Activated naive CD4-positive, alpha-beta T cell treated with anti-CD3 and anti-CD28 coated beads, Interleukin-2, amount 10 ng/mL, durations not matched to agents 7 days and 5 days (primary cell): ENCODE measurements around the gene THYN1.

Experiments used
- CTCF ChIA-PET: fragments of 350-600 bp; sonication (Branson Sonifier 250); formaldehyde crosslinking; loops from one replicate; lab custom pipeline; 2021; ENCODE audit warnings: antibody characterized with exemption; lab: Charles Lee
- DNase-seq: peaks from one replicate; pipeline ENCODE4 v3.0.0-alpha.2; 2020
- H3K27ac Mint-ChIP-seq: one replicate; pipeline ENCODE4 v1.8.0; 2021; ENCODE audit warnings: mild to moderate bottlenecking, moderate library complexity, mixed read lengths
- H3K27me3 Mint-ChIP-seq: one replicate; pipeline ENCODE4 v1.8.0; 2021; ENCODE audit warnings: mild to moderate bottlenecking, mixed read lengths
- H3K36me3 Mint-ChIP-seq: one replicate; pipeline ENCODE4 v1.8.0; 2021; ENCODE audit warnings: mixed read lengths
- H3K4me1 Mint-ChIP-seq: one replicate; pipeline ENCODE4 v1.8.0; 2021; ENCODE audit warnings: mixed read lengths
- H3K4me3 Mint-ChIP-seq: one replicate; pipeline ENCODE4 v1.8.0; 2021; ENCODE audit warnings: mild to moderate bottlenecking, moderate library complexity, mixed read lengths
- H3K9me3 Mint-ChIP-seq: one replicate; pipeline ENCODE4 v1.8.0; 2021; ENCODE audit warnings: mixed read lengths

The THYN1 gene

GRCh38 chr11:134207538-134208239 is 45.5 kb downstream of the THYN1 start:
- H3K4me3 Mint-ChIP-seq = no peak overlapping the region
- H3K27ac Mint-ChIP-seq = peak overlapping the region; percentile 11
- DNase-seq = peak; percentile 80
- H3K9me3 Mint-ChIP-seq = no peaks in the 10 kb centered on the region
- H3K36me3 Mint-ChIP-seq = peaks cover 78% of the 10 kb centered on the region
- no peaks in the 10 kb centered on the region for H3K27me3 Mint-ChIP-seq
- CTCF ChIA-PET = interaction anchor here (0.6 to 5.2 kb wide), 12 partner anchors 10 to 54 kb away, joined by 3 to 32 read pairs (median 3); partner anchors contain the start of gene VPS26B
- H3K4me1 Mint-ChIP-seq = peaks cover 11% of the 10 kb centered on the region

GRCh38 chr11:134206185-134206584 is 47.0 kb downstream of the THYN1 start:
- no peaks in the 10 kb centered on the region for H3K27me3 Mint-ChIP-seq
- CTCF ChIA-PET = interaction anchor here (2.2 to 5.2 kb wide), 2 partner anchors 39 to 55 kb away, joined by 11 to 32 read pairs; no protein-coding TSS in a partner anchor
- H3K9me3 Mint-ChIP-seq = no peaks in the 10 kb centered on the region
- H3K4me3 Mint-ChIP-seq = no peak overlapping the region
- peaks cover 2% of the 10 kb centered on the region for H3K4me1 Mint-ChIP-seq
- no peak overlapping the region for H3K27ac Mint-ChIP-seq
- DNase-seq = no peak
- H3K36me3 Mint-ChIP-seq = peaks cover 78% of the 10 kb centered on the region

- peaks cover 80% of the 10 kb centered on the region for H3K36me3 Mint-ChIP-seq
- CTCF ChIA-PET = interaction anchor here (2.2 kb wide), 1 partner anchor 56 kb away, joined by 11 read pairs; no protein-coding TSS in a partner anchor
- no peak for DNase-seq
These were observed 47.4 kb downstream of the THYN1 start for GRCh38 chr11:134205729-134206128.

GRCh38 chr11:134202661-134203060 is 50.5 kb downstream of the THYN1 start:
- Mint-ChIP-seq H3K36me3 (peaks cover 82% of the 10 kb centered on the region), H3K27me3 (no peaks in the 10 kb centered on the region), H3K27ac (no peak overlapping the region), H3K4me3 (no peak overlapping the region), H3K9me3 (no peaks in the 10 kb centered on the region), H3K4me1 (peaks cover 2% of the 10 kb centered on the region)
- DNase-seq = no peak
- CTCF ChIA-PET = interaction anchor here (1.1 kb wide), 1 partner anchor 9 kb away, joined by 3 read pairs; no protein-coding TSS in a partner anchor

More at GRCh38 chr11:134205729-134206128, 47.4 kb downstream of the THYN1 start:
- Mint-ChIP-seq H3K4me1 (peaks cover 2% of the 10 kb centered on the region), H3K27me3 (no peaks in the 10 kb centered on the region), H3K27ac (no peak overlapping the region), H3K9me3 (no peaks in the 10 kb centered on the region), H3K4me3 (no peak overlapping the region)

- H3K4me3 Mint-ChIP-seq = no peak overlapping the region
- DNase-seq = no peak
These were observed 52.5 kb downstream of the THYN1 start for GRCh38 chr11:134200688-134201087.

GRCh38 chr11:134199531-134199930 is 53.6 kb downstream of the THYN1 start:
- peaks cover 5% of the 10 kb centered on the region for H3K4me1 Mint-ChIP-seq
- H3K27ac Mint-ChIP-seq = no peak overlapping the region
- peaks cover 77% of the 10 kb centered on the region for H3K36me3 Mint-ChIP-seq
- DNase-seq = no peak
- CTCF ChIA-PET = interaction anchor here (0.8 kb wide), 1 partner anchor 45 kb away, joined by 3 read pairs; no protein-coding TSS in a partner anchor
- no peaks in the 10 kb centered on the region for H3K27me3 Mint-ChIP-seq
- H3K4me3 Mint-ChIP-seq = no peak overlapping the region
- H3K9me3 Mint-ChIP-seq = no peaks in the 10 kb centered on the region

More at GRCh38 chr11:134200688-134201087, 52.5 kb downstream of the THYN1 start:
- CTCF ChIA-PET = no interaction called here
- H3K27ac Mint-ChIP-seq = no peak overlapping the region
- H3K36me3 Mint-ChIP-seq = peaks cover 81% of the 10 kb centered on the region
- H3K4me1 Mint-ChIP-seq = peaks cover 5% of the 10 kb centered on the region
- no peaks in the 10 kb centered on the region for H3K9me3 Mint-ChIP-seq
- H3K27me3 Mint-ChIP-seq = no peaks in the 10 kb centered on the region
